Mesenteric fat pad (tissue), 1 donor: ENCODE data around the gene CD24. TPM values are rescaled to one million over a fixed set of nuclear protein-coding genes. Genes with fewer than 3 reads are reported as not detected.
A peak's percentile ranks its signal among the peaks of the same experiment; 100 is the strongest.
"Not testable (repeated sequence)": the region's sequence is repeated elsewhere in the genome, so short reads cannot be mapped to it uniquely, and the experiment has no call there.

Source experiments
- DNase-seq: peaks from one replicate; pipeline ENCODE4 v3.0.0-alpha.2; 2020; ENCODE audit warnings: low spot score
- long read RNA-seq: library from polyadenylated mRNA; unstranded; transcript quantifications from one replicate; pipeline ENCODE4 v2.0.0, GENCODE V29; 2020
- total RNA-seq: library from RNA; stranded (reverse); fragmentation: NEBNext Ultra II Directional; extraction: Animal tissue kit (Norgen Biotek cat#: 25700); gene quantifications from one replicate; pipeline ENCODE4 v1.2.1, GENCODE V29; 2021
- donor health status: DM: yes; HTN: yes; CAD: no.

CD24 gene, protein sequence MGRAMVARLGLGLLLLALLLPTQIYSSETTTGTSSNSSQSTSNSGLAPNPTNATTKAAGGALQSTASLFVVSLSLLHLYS
- total RNA-seq: 2.1 TPM
- long read RNA-seq, partial matches to known transcripts: 0 of 3 reads
- long read RNA-seq, other reads (novel, unspliced or antisense): 0 of 3 reads

DNA sequence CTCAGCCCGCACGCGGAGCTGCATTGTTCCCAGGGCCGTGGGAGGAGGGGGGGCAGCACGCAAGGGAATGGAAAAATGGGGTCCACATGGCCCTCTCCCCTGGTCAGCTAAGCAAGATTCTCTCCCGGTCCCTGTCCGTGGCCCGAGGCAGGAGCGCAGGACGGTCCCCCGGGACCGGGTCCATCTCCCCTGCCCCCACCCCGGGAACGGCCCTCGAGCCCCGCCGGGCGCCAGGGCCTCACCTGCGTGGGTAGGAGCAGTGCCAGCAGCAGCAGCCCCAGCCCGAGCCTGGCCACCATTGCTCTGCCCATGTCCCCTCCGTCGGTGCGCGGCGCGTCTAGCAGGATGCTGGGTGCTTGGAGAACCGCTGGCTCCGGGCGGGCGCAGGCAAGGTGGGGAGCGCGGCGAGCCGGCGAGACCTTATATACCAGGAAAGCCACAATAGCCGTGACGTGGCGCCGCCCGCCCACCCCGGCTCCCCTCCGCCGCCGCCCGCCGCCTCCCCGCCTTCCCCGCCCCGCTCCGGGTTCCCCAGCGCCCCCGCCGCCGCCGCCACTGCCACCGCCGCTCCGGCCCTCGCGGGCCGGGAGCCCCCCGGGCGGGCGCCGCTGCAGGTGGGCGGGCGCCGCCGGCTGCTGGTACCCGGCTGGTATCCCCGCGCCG is at the start of gene CD24:
Gene CD24, minus strand, starts transcription at position 394 of the 663 bp plus-strand sequence. Its CDS starts 83 bp downstream, at position 311.
- peak; percentile 90 for DNase-seq

DNA sequence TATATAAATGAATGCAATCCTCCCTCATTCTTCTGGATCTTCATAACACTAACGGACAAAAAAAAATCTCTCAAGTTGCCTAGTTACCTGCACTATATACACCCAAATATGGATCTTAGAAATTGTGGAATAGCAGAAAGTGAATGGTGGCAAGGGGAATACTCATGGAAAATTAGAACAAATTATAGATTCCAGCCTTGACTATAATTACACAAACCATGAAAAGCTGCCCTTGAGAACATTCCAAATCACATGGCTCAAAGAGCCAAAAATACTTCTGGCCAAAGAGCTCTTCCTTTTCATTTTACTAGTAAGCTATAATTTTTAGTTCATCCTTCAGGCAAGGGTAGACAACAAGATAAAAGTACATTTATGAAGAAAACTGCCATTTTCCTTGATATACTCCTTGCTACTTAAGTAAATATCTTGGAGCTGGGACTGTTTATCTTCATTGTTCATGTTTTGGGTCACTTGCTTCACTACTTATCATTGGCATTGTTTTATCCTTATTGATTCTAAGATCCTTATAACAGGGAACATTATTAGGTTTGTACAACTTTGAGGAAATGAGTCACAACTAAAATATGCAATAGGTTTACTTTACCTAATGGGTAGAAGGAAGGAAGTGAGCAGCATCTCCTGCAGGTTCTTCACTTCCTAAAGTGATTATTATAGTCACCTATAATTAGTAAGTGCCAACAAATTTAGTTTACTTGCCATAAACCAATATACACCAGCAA is 47.1 kb upstream of the CD24 start:
- no peak for DNase-seq

DNA sequence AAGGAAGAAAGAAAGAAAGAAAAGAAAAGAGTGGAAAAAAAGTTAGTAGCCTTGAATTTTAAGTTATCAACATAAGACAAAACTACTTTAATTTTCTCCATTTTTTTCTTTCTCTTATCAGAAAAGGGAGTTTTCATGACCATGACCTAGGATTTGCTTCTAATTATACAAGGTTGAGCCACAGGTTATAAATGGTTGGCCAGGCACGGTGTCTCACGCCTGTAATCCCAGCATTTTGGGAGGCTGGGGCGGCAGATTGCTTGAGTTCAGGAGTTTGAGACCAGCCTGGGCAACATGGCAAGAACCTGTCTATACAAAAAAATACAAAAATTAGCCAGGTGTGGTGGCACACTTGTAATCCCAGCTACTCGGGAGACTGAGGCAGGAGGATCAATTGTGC is 45.7 kb upstream of the CD24 start:
- no peak for DNase-seq

GRCh38 chr6:107019628-107020027 is 45.1 kb upstream of the CD24 start:
- not testable (repeated sequence) for DNase-seq

DNA sequence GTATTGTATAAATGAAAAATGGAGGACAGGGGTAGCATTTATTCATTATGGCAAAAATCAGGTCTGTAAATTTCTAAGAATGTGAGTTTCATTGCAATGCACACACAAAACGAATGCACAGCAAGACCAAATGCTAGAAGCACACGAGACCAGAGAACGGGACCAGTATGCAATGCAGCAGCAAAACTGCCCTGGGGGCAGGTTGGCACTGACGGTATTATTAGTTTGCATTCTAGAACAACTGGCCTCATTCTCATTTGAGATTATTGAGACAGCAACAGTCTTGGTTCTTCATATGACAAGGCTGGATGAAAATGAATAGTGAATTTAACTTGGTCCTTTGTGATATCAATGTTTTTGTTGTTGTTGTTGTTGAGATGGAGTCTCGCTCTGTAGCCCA is 44.5 kb upstream of the CD24 start:
- DNase-seq: no peak

DNA sequence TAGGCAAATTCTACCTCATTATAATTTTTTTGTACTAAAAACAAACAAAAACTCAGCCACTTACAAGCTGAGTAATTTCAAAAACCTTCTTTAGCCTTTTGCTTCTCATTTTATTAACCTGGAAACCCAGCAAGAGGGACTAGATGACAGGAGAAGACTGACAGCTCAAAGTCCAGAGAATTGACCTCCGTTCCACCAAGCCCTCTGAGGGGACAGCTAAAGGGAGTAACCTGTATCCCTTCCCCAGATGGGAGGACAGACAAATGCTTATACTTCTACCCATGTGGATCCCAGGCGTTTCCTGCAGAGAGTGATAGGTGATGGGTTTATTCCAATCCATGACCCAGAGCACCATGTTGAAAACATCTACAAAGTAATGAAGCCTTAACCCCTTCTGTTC is 35.0 kb upstream of the CD24 start:
- no peak for DNase-seq

- peak; percentile 84 for DNase-seq
These were observed 23.0 kb upstream of the CD24 start for GRCh38 chr6:106997392-106998158.

DNA sequence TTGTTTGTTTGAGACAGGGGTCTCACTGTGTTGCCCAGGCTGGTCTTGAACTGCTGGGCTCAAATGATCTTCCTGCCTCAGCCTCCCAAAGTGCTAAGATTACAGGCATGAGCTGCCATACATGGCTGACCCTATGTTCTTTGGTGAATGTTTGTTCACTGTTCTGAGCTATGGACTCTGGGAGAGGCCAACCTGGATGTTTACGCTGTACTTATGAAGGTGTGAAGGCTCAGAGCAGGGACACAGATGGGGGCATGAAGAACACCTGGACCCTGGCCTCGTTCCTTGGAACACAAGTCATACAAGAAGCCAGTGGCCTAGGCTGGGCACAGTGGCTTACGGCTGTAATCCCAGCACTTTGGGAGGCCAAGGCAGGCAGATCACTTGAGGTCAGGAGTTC is 21.1 kb upstream of the CD24 start:
- no peak for DNase-seq

DNA sequence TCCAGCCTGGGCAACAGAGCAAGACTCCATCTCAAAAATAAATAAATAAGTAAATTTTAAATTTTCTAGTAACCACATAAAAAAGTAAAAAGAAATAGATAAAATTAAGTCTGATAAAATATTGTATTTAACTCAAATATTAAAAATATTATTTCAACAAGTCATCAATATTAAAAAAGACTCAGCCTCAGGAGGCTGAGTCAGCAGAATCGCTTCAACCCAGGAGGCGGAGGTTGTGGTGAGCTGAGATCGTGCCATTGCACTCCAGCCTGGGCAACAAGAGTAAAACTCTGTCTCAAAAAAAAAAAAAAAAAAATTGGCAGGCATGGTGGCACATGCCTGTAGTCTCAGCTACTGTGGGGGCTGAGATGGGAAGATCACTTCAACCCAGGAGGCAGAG is 15.2 kb upstream of the CD24 start:
- DNase-seq: not testable (repeated sequence)

GRCh38 chr6:106988664-106989063 is 14.1 kb upstream of the CD24 start:
- no peak for DNase-seq

- peak; percentile 4 for DNase-seq
These were observed 7.4 kb upstream of the CD24 start for GRCh38 chr6:106981926-106982325.

GRCh38 chr6:106980926-106981325 is 6.4 kb upstream of the CD24 start:
- peak; percentile 35 for DNase-seq

DNA sequence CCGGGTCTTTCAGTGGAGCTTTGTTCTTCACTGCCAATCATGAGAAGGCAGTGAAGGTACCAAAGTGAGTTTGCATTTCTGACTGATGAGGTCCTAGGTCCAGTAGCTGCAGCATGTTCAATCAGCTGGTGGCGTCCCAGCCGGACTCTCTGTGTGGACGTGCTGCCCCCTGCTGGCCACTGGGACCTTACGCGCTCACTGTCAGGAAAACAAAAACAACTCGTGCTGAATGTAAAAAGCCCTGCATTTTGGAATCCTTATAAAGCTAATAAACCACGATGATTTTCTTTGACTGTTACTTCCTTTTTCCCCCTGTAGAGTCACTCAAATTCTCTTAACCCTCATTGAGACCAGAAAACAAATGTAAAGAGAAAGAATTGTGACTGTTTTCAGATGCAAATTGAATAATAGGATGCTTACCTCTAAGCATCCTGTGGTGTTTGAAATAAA is 4.9 kb upstream of the CD24 start:
- peak; percentile 94 for DNase-seq

GRCh38 chr6:106977246-106977645 is 2.7 kb upstream of the CD24 start:
- DNase-seq: peak; percentile 28

GRCh38 chr6:106976270-106976669 is 1.7 kb upstream of the CD24 start:
- DNase-seq: no peak

GRCh38 chr6:106975738-106976064 is 1.2 kb upstream of the CD24 start:
- no peak for DNase-seq

DNA sequence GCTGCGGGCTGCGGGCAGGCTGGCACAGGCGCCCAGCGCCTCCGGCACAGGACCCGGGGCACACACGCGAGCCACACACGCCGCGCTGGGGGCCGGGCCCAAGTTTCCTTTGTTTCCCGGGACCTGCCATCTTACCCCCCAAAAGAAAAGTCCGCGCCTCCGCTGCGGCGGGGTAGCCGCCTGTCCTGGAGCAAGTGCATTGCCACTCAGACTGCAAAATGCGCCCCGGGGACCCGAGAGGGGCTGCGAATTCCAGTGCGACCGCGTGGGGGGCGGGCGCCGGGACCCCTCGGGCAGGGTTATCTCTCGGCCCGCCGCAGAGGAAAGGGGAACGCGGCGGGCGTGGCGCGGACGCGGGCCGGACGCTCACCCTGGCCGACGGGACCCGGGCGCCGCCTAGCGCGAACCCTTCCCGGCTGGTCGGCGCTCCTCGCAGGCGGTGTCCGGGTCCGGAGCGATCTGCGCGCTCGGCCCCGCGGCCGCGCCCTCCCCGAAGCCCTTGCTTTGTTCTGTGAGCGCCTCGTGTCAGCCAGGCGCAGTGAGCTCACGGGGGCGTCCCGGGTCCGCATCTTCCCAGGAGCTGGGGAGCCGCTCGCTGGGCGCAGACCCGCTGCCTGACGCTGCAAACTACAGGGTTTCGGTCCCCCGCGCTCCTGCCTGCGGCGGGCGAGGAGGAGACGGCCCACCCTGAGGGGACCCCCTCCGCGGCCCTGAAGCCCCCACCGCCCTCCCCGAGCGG is 639 bp upstream of the CD24 start:
- peak; percentile 89 for DNase-seq

DNA sequence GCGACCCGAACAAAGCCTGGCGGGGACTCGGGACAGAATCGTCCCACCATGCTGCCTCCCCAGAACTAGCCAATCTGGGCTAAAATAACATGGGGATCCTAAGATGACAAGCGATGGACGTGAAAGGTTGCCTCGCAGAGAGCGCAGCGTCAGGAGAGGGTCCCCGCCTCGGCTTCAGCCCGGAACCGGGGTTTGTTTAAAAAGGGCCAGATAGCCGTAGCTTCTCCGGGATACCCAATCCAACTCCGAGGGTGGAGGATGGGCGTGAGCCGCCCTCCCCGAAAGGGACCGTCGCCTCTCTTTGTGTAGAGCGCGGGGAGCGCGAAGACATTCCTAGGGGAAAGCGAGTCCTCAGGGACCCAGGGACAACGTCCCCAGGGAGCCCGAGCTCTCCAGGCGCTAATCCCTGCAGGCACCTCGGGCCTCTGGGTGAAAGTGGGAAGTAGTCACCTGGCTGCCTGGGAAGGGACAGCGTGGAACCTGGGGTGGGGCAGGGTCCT is 643 bp downstream of the CD24 start:
- DNase-seq: peak; percentile 84

- no peak for DNase-seq
These were observed 1.3 kb downstream of the CD24 start for GRCh38 chr6:106973018-106973835.

DNA sequence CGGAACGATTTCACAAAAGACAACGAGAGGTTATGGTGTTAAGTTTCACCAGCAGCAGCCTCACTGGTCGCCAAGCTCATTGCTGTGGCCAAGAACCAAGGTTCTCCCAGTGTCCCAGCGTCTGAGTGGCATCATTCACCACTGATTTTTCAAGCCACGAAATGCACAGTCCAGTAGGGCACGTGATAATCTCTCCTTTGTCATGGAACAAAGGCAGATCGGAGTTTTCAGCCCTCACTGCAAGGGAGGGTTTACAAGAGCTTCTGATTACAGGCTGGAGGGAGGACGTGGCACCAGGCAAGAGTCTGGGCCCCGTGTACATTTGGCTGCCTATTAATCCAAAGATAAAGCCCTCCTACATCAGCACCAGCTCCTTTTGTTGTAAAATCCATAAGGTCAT is 2.0 kb downstream of the CD24 start:
- DNase-seq: no peak
